NOMO-1 treated with DMSO at 0.1 percent for 48 hours (cell line): ENCODE data around the gene ITGBL1.

Source experiments
- DNase-seq: peaks from one replicate; lab custom pipeline; 2025; ENCODE audit not compliant: unreplicated experiment; lab: John Stamatoyannopoulos, UW

Gene ITGBL1

GRCh38 chr13:101555610-101556009 lies 103.1 kb downstream of the ITGBL1 start:
- DNase-seq = no peak

- DNase-seq = no peak
These were observed 104.2 kb downstream of the ITGBL1 start for GRCh38 chr13:101556676-101557123.

- DNase-seq = no peak
These were observed 112.8 kb downstream of the ITGBL1 start for GRCh38 chr13:101565317-101565716.

GRCh38 chr13:101567841-101568240 lies 115.4 kb downstream of the ITGBL1 start:
- no peak for DNase-seq

- no peak for DNase-seq
These were observed 117.3 kb downstream of the ITGBL1 start for GRCh38 chr13:101569807-101570206.

GRCh38 chr13:101570410-101570809 lies 117.9 kb downstream of the ITGBL1 start:
- no peak for DNase-seq

- no peak for DNase-seq
These were observed 120.0 kb downstream of the ITGBL1 start for GRCh38 chr13:101572456-101572855.

GRCh38 chr13:101575581-101575980 lies 123.1 kb downstream of the ITGBL1 start:
- DNase-seq = no peak

GRCh38 chr13:101576455-101576854 lies 124.0 kb downstream of the ITGBL1 start:
- DNase-seq = no peak

- DNase-seq = no peak
These were observed 124.5 kb downstream of the ITGBL1 start for GRCh38 chr13:101576977-101577376.

- no peak for DNase-seq
These were observed 126.9 kb downstream of the ITGBL1 start for GRCh38 chr13:101579281-101579802.

GRCh38 chr13:101584331-101584730 lies 131.9 kb downstream of the ITGBL1 start:
- DNase-seq = no peak

GRCh38 chr13:101590479-101590878 lies 138.0 kb downstream of the ITGBL1 start:
- no peak for DNase-seq

GRCh38 chr13:101594936-101595335 lies 142.5 kb downstream of the ITGBL1 start:
- DNase-seq = no peak

GRCh38 chr13:101596803-101597202 lies 144.3 kb downstream of the ITGBL1 start:
- DNase-seq = no peak

- DNase-seq = no peak
These were observed 159.3 kb downstream of the ITGBL1 start for GRCh38 chr13:101611491-101612475.

GRCh38 chr13:101612735-101613134 lies 160.3 kb downstream of the ITGBL1 start:
- no peak for DNase-seq

GRCh38 chr13:101614491-101614890 lies 162.0 kb downstream of the ITGBL1 start:
- DNase-seq = no peak

- DNase-seq = no peak
These were observed 166.1 kb downstream of the ITGBL1 start for GRCh38 chr13:101618440-101619187.

- no peak for DNase-seq
These were observed 168.6 kb downstream of the ITGBL1 start for GRCh38 chr13:101621099-101621498.

GRCh38 chr13:101623470-101624209 lies 171.2 kb downstream of the ITGBL1 start:
- DNase-seq = no peak
